NCI-H526 treated with DMSO at 0.1 percent for 48 hours (cell line): ENCODE measurements around the gene MAGI2.
A peak's percentile ranks its signal among the peaks of the same experiment; 100 is the strongest.

ENCODE experiments used
- DNase-seq: peaks from one replicate; lab custom pipeline; 2025; lab: John Stamatoyannopoulos, UW

MAGI2 gene

DNA sequence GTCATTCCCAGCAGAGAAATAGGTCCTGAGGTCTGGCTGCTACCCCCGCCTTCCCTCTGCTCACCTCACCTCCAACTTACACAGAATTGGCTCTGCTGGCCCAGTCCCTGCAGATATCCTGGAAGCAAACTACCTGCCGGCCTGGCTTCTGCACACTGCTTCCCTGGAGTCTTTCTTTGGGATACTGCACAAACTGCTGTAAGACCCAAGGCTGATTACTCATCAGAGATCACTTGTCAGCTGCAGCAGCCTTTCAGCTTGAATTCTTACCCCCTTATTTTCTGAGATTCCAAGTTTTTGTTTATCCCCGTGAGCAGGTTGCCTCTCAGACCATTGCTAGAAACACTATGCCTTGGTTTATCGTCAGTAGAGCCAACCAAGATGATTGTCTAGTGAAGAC, 1228.5 kb downstream of the MAGI2 start:
- DNase-seq = no peak

GRCh38 chr7:78223598-78223997, 1229.9 kb downstream of the MAGI2 start:
- DNase-seq = no peak

GRCh38 chr7:78222001-78222751, 1231.3 kb downstream of the MAGI2 start:
- peak; percentile 31 for DNase-seq

DNA sequence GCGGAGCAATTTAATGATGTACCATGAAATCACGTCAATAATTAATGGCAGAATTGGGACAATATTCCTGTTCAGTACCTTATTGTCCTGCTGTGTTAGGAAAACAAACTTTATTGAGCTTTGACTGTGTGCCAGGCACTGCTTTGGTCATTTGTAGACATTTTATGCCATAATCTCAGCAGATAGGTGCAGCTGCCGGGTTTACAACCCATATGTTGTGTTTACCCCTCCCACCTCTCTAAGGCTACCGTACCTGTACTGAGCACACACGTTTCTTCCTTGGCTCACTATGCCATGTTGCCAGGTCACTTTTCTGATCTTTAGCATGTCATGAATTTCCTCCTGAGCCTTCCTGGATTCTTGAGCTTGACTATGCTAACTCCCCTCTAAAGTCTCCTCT, 1232.7 kb downstream of the MAGI2 start:
- DNase-seq = no peak

DNA sequence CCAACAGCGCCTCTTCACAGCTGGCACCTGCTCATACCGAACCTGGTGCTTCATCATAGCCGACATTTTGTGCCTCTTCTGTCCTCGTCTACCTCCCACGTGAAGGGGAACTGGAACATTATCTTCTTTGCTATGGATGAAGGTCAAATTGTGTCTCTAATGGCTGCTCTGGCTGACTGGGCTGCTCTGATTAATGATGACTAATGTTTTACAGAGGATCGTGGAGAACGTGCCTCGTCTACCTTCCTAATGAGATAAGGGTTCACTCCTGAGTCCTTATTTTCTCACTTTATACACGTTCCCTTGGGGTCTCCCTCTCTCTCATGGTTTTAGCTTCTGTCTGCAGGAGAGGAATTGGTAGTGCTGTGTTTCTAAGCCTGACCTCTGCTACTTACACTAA, 1234.6 kb downstream of the MAGI2 start:
- no peak for DNase-seq

GRCh38 chr7:78218051-78218450, 1235.4 kb downstream of the MAGI2 start:
- no peak for DNase-seq

GRCh38 chr7:78215199-78215598, 1238.3 kb downstream of the MAGI2 start:
- no peak for DNase-seq

DNA sequence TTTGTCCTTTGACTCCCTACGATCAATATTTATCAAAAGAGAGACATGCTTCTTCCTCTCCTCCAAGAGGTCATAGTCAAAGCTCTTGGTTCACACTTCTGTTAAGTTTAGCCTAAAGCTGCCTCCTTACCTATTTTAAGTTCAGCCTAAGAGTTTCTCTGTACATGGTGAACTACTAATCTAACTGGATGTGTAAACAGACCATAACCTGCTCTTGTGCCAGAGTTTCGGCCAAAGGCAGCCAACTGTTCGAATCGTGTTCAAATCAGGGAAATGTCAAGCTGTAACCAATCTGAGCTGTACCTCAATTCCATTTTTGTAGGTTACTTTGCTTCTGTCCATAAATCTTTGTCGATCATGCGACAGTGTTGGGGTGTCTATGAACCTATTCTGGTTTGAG, 1240.1 kb downstream of the MAGI2 start:
- no peak for DNase-seq

GRCh38 chr7:78212476-78213060, 1240.9 kb downstream of the MAGI2 start:
- DNase-seq = no peak

DNA sequence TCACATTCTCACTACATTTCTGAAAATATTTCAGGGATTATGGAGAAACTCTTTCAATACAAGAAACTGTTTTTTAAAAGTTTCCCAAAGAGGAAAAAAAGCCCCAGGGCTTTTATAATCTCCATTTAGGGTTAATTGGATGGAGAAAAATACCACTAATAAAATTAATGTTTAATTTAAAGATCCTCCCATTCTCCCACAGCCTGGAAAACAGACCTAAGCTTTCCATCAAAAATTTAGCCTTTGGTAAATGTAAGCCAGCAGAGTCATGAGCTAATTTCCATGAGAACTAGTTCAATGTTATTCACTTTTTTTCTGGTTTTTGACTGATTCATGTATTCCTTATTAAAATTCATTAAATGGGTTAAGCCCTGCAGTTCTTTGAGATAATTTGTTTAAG, 1246.2 kb downstream of the MAGI2 start:
- no peak for DNase-seq

- DNase-seq = peak; percentile 19
Measured at GRCh38 chr7:78206769-78207168, 1246.7 kb downstream of the MAGI2 start.

DNA sequence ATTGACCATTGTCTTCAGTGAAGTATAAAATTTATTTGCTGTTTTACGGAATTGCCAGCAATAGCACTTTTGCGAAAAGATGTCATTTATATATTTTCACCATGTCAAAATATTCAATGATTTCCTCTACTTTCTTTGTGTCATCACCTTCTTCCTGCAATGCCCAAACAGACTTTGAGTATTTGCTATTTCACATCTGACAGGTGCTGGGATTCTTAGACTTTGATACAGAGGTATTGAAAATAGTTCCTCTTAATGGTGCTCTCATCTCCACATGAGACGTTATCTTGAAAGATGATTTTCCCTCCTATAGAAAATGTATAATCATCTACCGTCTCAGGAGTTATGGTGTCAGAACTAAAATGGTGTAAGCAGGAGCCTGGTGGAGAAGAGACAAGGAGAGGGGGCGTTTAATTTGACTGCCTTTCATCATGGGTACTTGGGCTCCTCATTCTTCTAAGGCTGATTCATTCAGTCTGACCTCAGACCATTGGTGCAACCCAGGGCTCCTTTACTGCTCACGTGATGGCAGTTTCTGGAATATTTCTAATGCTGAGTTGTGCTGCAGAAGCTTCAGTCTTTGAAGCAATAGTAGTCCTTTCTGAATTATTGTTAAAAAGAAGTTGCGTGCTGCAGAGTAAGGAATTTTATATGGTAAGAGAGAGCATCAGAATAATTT, 1250.3 kb downstream of the MAGI2 start:
- no peak for DNase-seq

DNA sequence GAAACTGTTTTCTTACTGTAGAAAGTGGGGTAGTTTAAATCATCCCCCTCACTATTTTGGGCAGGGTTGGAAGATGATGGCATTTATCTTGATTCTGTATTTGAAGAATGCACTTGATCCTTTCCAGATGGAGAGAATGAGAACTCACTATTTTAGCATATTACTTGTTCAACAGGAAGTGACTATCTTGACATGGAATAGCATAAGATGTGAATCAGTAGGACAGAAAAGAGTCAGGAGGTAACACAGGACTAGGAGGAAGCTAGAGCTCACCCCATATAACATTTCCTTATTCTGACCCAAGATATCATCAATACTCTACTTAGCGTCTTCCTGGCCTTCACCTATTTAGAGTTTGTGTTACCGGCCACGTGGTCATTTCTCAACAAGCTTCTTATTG, 1254.7 kb downstream of the MAGI2 start:
- DNase-seq = no peak

GRCh38 chr7:78197447-78197846, 1256.0 kb downstream of the MAGI2 start:
- no peak for DNase-seq

DNA sequence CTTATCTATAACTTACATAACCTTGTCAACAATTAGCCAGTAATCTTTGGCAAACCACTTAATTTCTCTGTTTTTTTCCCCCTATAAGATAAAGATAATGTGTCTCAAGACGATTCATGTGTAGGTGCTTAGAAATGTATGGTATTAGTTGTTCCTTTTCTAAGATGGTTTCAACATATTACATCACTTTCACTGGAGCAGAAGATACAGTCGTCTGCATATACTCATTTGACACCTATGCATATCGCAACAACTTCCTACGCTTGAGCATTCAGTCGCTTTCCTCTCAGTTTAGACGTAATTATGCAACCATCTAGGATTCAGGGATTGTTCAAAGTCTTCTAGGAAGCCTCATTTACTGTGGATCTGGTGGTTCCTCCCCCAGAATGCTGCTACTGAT, 1258.2 kb downstream of the MAGI2 start:
- DNase-seq = no peak

DNA sequence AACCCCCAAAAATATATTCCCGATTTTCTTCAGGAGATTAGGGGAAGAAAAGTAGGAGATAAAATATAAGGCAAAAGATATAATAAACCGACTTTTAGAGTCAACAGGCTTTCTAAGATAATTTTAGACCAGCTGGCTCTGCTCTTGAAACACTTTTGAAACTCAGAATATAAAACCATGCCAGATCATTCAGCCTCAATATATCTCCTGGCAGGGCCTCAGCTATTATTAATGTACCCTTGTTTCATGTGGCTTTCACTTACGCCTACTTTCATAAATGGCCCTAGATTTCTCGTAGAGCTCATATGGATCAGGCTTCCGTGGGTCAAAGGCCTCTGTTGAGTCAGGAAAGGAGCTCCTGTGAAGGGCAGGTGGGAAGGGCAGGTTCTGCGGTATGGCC, 1258.9 kb downstream of the MAGI2 start:
- no peak for DNase-seq

DNA sequence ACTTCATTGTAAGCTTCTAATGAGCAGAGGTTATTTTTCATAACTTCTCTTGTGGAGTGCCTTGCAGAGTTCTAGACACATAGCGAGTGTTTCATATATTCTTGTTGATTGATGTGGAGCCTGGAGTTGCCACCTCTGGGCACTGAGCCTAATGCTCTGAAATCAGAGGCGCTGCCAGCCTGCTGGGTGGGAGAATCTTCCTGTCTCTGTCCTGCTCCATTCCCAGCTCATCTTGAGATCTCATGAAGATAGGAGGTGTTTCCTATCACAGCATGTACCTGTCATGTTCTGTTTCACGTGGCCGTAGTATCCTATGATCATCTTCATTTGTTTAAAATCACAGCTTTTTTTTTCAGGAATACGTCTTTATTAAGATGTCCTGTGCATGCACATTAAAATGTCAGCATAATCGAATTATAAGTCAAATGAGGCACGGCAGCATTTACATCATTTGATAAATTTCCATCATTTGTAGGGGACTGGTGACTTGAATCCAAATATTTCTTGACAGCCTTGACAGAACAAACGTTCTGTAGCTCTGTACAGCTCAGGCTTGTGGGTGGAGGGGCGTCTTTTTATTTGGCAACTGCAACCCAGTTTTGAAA, 1261.9 kb downstream of the MAGI2 start:
- no peak for DNase-seq

DNA sequence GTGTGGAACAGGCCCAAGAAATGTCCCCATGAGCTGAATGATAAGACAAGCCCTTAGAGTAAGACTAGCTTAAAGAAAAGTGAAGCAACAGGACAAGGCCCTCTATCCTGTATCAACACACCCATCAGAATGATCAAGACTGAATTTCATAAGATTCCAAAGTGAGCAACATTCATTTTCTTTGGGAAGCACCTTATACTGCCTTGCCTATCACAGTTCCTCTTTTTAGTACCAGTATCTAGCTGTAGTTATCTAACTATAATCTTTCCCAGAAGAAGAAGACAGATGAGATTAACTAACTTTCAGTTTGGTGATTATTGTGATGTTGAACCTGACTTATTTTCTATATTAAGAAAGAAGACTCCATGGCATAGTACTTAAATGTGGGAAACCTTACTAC, 1263.7 kb downstream of the MAGI2 start:
- DNase-seq = no peak

GRCh38 chr7:78185149-78185745, 1268.2 kb downstream of the MAGI2 start:
- DNase-seq = peak; percentile 55

DNA sequence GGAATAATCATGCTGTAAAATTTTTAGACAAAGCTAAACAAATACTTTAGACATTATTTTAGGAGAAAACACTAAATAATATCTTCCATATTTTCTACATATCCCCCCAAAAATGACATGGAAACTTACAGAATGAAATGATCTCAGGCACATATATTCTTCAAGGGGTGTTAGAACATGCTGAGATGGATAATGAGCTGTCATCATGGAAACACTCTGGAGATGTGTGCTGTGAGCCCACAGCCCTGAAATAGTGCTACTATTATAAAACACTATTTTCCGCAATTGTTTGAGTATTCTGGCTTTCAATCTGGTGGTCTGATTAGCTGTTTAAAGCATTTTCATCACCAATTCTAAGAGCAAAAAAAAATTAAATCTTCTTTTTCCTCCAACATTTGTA, 1269.2 kb downstream of the MAGI2 start:
- no peak for DNase-seq

DNA sequence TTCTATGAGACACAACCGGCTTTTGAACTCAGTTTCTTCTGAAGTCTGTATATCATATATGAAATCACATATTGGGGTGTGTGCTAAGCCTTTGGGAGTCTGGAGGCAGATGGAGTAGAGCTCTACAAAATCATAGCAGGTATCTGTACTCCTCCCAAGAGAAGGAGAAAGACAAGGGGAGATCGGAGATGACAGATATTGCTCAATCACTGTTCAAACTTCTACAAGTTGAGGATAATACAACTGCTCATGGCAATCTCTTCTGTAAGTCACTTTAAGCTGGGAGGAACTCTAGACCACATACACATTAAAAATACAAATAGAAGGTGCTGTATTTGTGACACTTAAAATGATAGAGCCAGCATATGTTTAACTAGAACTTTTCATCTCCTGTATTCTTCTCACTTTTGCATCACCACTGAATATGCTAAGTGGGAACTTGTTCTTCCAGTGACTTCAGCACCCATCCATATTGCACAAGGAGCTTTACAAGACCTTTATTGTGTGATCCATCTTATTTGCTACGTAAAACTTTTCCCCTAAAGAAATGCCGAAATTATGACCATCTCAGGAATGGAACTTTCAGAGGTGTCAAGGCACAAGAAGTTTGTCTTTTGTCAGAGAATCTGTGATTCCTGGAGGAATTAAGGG, 1273.5 kb downstream of the MAGI2 start:
- DNase-seq = no peak

DNA sequence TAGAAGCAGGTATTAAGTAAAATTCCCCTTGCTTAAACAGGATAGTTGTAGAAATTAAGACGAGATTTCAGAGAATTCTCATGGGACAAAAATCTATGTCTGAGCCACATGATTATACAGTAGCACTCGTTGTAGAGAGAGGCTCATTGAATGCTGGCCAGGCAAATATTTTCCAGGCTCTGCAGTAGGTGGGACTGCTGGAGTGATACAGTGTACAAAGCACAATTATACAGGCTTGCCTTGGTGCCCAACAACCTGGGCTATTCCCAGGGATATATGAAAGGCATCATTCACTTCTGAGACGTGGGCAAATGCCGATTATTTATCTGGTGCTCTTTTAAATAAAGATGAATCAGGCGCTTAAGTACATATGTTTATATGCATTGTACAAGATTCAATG, 1274.3 kb downstream of the MAGI2 start:
- peak; percentile 49 for DNase-seq
